ENCODE data around the gene RYR3. TPM values are rescaled to one million over a fixed set of nuclear protein-coding genes. Genes with fewer than 3 reads are reported as not detected.

Gene RYR3
- total RNA-seq, 1 donor from 2014 or later: 7.4 TPM

- Mint-ChIP-seq H3K36me3 (ENCODE audit: unreplicated experiment) (no peaks in the 10 kb centered on the region), H3K9me3 (ENCODE audit: unreplicated experiment) (no peaks in the 10 kb centered on the region), H3K27me3 (ENCODE audit: unreplicated experiment) (peaks cover 3% of the 10 kb centered on the region), H3K4me1 (ENCODE audit: low read depth, unreplicated experiment) (peaks cover 9% of the 10 kb centered on the region), H3K27ac (ENCODE audit: unreplicated experiment) (no peak overlapping the region), H3K4me3 (ENCODE audit: unreplicated experiment) (no peak overlapping the region)
- DNase-seq: no peak
- no peak for TF ChIP-seq CTCF (IDR thresholded peaks at IDR 0.05; ENCODE audit: partially characterized antibody, unreplicated experiment)
Measured at GRCh38 chr15:33518421-33518820, 207.7 kb downstream of the RYR3 start.

GRCh38 chr15:33524274-33524673, 213.5 kb downstream of the RYR3 start:
- H3K4me3 Mint-ChIP-seq (ENCODE audit: unreplicated experiment): no peak overlapping the region
- H3K9me3 Mint-ChIP-seq (ENCODE audit: unreplicated experiment): no peaks in the 10 kb centered on the region
- peaks cover 6% of the 10 kb centered on the region for H3K4me1 Mint-ChIP-seq (ENCODE audit: low read depth, unreplicated experiment)
- H3K27ac Mint-ChIP-seq (ENCODE audit: unreplicated experiment): no peak overlapping the region
- no peak for TF ChIP-seq CTCF (IDR thresholded peaks at IDR 0.05; ENCODE audit: partially characterized antibody, unreplicated experiment)
- no peaks in the 10 kb centered on the region for H3K36me3 Mint-ChIP-seq (ENCODE audit: unreplicated experiment)
- DNase-seq: no peak
- no peaks in the 10 kb centered on the region for H3K27me3 Mint-ChIP-seq (ENCODE audit: unreplicated experiment)

- no peaks in the 10 kb centered on the region for H3K27me3 Mint-ChIP-seq (ENCODE audit: unreplicated experiment)
- H3K9me3 Mint-ChIP-seq (ENCODE audit: unreplicated experiment): peaks cover 1% of the 10 kb centered on the region
- TF ChIP-seq CTCF (IDR thresholded peaks at IDR 0.05; ENCODE audit: partially characterized antibody, unreplicated experiment): no peak
- no peak for DNase-seq
- H3K4me3 Mint-ChIP-seq (ENCODE audit: unreplicated experiment): no peak overlapping the region
- H3K36me3 Mint-ChIP-seq (ENCODE audit: unreplicated experiment): no peaks in the 10 kb centered on the region
- no peak overlapping the region for H3K27ac Mint-ChIP-seq (ENCODE audit: unreplicated experiment)
- no peaks in the 10 kb centered on the region for H3K4me1 Mint-ChIP-seq (ENCODE audit: low read depth, unreplicated experiment)
Measured at GRCh38 chr15:33526532-33526931, 215.8 kb downstream of the RYR3 start.

GRCh38 chr15:33533197-33533596, 222.4 kb downstream of the RYR3 start:
- Mint-ChIP-seq H3K9me3 (ENCODE audit: unreplicated experiment) (peaks cover 1% of the 10 kb centered on the region), H3K4me3 (ENCODE audit: unreplicated experiment) (no peak overlapping the region), H3K27me3 (ENCODE audit: unreplicated experiment) (no peaks in the 10 kb centered on the region), H3K36me3 (ENCODE audit: unreplicated experiment) (no peaks in the 10 kb centered on the region), H3K27ac (ENCODE audit: unreplicated experiment) (no peak overlapping the region), H3K4me1 (ENCODE audit: low read depth, unreplicated experiment) (no peaks in the 10 kb centered on the region)
- no peak for DNase-seq
- no peak for TF ChIP-seq CTCF (IDR thresholded peaks at IDR 0.05; ENCODE audit: partially characterized antibody, unreplicated experiment)

- Mint-ChIP-seq H3K4me1 (ENCODE audit: low read depth, unreplicated experiment) (no peaks in the 10 kb centered on the region), H3K27me3 (ENCODE audit: unreplicated experiment) (peaks cover 2% of the 10 kb centered on the region), H3K36me3 (ENCODE audit: unreplicated experiment) (no peaks in the 10 kb centered on the region), H3K4me3 (ENCODE audit: unreplicated experiment) (no peak overlapping the region), H3K9me3 (ENCODE audit: unreplicated experiment) (peaks cover 1% of the 10 kb centered on the region), H3K27ac (ENCODE audit: unreplicated experiment) (no peak overlapping the region)
- DNase-seq: no peak
- TF ChIP-seq CTCF (IDR thresholded peaks at IDR 0.05; ENCODE audit: partially characterized antibody, unreplicated experiment): no peak
Measured at GRCh38 chr15:33534642-33535041, 223.9 kb downstream of the RYR3 start.
